AG09309 (cell line): Measurements from ENCODE around the gene WDFY3.

Experiments used
- DNase-seq: peaks from one replicate; pipeline ENCODE4 v3.0.0-alpha.2; 2010; ENCODE audit warnings: low read depth
- H3K4me3 ChIP-seq: 2 replicates; pipeline ENCODE4 v1.5.1; 2011; ENCODE audit warnings: mild to moderate bottlenecking, low read depth, low read length, moderate library complexity; ENCODE audit not compliant: control insufficient read depth
- CTCF ChIP-seq: IDR thresholded peaks from 2 replicates; pipeline ENCODE4 v1.5.1; 2011; ENCODE audit warnings: mild to moderate bottlenecking, low read depth, low read length, inconsistent platforms; ENCODE audit not compliant: insufficient read depth, control insufficient read depth; ENCODE audit errors: missing control alignments

WDFY3 gene

GRCh38 chr4:84874619-84875018 is 91.9 kb downstream of the WDFY3 start:
- H3K4me3 ChIP-seq, result no peak overlapping the region
- TF ChIP-seq CTCF, result no peak
- no peak for DNase-seq

- no peak overlapping the region for H3K4me3 ChIP-seq
- DNase-seq, result no peak
- TF ChIP-seq CTCF, result no peak
Observed at GRCh38 chr4:84870398-84871163, 95.9 kb downstream of the WDFY3 start.

- no peak for TF ChIP-seq CTCF
- no peak overlapping the region for H3K4me3 ChIP-seq
- no peak for DNase-seq
Observed at GRCh38 chr4:84866295-84866694, 100.2 kb downstream of the WDFY3 start.

GRCh38 chr4:84865600-84865999 is 100.9 kb downstream of the WDFY3 start:
- no peak for DNase-seq
- no peak overlapping the region for H3K4me3 ChIP-seq
- no peak for TF ChIP-seq CTCF

GRCh38 chr4:84862064-84862463 is 104.4 kb downstream of the WDFY3 start:
- no peak for TF ChIP-seq CTCF
- no peak overlapping the region for H3K4me3 ChIP-seq
- no peak for DNase-seq

GRCh38 chr4:84857296-84857695 is 109.2 kb downstream of the WDFY3 start:
- no peak for DNase-seq
- TF ChIP-seq CTCF, result no peak
- H3K4me3 ChIP-seq, result no peak overlapping the region

GRCh38 chr4:84856468-84857049 is 109.9 kb downstream of the WDFY3 start:
- no peak for TF ChIP-seq CTCF
- no peak overlapping the region for H3K4me3 ChIP-seq
- DNase-seq, result no peak
